ENCODE measurements around the gene PLA2G2F.
"Not testable (repeated sequence)": the region's sequence is repeated elsewhere in the genome, so short reads cannot be mapped to it uniquely, and the experiment has no call there.

The PLA2G2F gene

DNA sequence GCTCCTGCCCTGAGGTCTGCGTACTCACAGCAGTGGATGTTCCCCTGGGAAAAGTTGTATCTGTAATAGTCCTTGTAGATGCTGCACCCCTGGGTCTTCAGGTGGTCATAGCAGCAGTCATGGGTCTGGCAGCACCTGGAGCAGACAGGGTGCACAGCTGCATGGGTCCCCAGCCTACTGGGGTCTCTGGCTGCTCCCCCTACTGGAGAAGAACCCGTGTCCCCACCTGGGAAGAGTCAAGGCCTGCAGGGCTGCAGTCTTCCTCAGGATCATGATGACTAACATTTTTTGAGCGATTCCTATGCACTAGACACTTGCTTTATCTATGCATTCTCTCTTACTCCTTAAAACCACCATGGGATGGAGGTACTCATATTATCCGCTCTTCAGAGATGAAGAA is 23.6 kb upstream of the PLA2G2F start:
- no peak for DNase-seq

DNA sequence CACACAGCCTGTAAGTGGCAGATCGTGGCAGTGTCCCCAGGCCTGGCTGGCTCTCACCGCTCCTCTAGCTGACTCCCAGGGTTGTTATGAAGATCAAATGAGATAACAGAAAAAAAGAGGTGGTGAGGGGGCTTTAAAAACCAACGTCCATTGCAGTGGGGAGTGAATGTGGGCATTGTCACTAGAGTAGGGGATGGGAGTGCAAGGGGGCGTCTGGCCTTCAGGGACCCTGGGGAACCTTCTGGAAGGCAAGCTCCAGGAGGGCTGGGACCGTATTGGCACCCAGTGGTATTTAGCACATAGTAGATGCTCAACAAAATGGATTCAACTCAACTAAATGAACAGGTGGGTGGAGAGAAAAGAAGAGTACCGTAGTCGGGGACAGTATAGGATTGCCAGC is 23.2 kb upstream of the PLA2G2F start:
- DNase-seq, result no peak

DNA sequence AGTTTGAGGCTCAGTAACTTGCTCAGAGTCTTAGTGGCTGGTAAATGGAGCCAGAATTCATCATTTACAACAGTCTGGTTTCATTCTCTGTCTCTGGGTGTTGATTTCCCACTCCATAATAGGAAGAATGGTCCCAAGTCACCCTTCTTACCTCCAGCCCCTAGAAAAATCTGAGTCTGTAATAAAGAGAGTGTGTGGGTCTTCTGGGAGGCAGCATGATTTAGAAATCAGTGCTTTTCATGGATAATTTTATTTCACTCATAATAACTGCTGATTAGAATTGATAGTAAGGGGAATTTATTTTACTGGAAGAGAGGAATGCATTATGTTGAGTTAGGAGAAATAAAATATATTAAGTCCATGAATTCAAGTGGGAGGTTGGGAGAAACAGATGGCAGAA is 21.9 kb upstream of the PLA2G2F start:
- DNase-seq, result no peak

GRCh38 chr1:20119347-20119746 is 19.8 kb upstream of the PLA2G2F start, which contains the start of gene PLA2G2D:
Gene PLA2G2D (minus strand): TSS chr1:20119536. CDS start chr1:20119498, 38 bp downstream.
- DNase-seq, result no peak

- DNase-seq, result no peak
Measured at GRCh38 chr1:20120796-20121195, 18.3 kb upstream of the PLA2G2F start.

- no peak for DNase-seq
Measured at GRCh38 chr1:20123722-20124455, 15.2 kb upstream of the PLA2G2F start.

GRCh38 chr1:20124456-20125057 is 14.6 kb upstream of the PLA2G2F start:
- no peak for DNase-seq

GRCh38 chr1:20125100-20125499 is 14.0 kb upstream of the PLA2G2F start:
- no peak for DNase-seq

GRCh38 chr1:20126041-20126805 is 12.9 kb upstream of the PLA2G2F start:
- no peak for DNase-seq

DNA sequence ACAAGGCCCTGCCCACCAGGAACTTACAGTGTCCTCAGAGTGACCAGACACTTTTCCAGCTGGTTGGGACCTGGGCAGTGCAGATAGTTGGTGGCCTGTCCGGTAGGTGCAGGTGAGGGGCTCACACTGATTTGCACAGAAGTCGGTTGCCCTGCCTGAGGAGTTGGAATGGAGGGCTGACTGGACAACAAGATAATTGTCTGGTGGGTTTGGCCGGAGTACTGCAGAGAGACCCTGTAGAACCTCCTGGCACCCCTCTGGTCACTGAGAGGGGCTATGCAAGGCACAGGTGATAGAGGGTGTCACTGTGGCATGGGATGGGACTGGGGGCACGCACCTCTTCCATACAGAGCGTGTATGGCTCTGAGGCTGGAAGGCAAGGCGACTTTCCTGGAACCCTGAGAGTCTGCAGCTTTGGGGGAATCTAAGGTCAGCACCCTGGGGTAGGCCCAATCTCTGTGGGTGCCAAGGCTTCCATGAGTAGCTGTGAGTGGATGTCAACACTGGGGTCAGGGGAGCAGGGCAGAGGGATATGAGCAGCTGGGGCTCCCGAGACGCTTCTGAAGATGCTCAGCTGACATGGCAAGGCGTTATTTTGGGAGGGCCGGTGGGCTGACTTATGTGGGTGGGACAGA is 12.2 kb upstream of the PLA2G2F start:
- no peak for DNase-seq

- not testable (repeated sequence) for DNase-seq
Measured at GRCh38 chr1:20130518-20130917, 8.6 kb upstream of the PLA2G2F start.

GRCh38 chr1:20134995-20135394 is 4.1 kb upstream of the PLA2G2F start:
- DNase-seq, result no peak

- DNase-seq, result no peak
Measured at GRCh38 chr1:20136249-20136648, 2.9 kb upstream of the PLA2G2F start.

DNA sequence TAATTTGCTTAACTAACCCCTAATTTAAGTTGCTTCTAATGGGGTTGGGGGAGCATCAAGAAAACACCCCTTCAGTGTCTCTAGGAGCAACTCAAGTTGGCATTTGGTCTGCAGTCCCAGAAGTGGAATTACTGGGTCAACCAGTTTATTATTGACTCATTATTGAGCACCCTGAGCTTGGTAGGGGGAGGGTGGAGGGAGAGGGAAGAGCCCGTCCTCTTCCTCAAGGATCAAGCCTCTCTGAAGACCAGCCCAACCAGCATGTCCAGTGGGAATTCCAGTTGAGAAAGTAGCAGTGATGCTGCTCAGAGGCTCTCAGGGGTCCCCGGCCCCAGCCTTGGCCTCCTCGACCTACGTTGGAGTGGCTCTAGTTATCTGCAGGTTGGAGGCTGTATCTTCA is 2.1 kb upstream of the PLA2G2F start:
- no peak for DNase-seq

GRCh38 chr1:20137604-20138003 is 1.5 kb upstream of the PLA2G2F start:
- DNase-seq, result no peak

DNA sequence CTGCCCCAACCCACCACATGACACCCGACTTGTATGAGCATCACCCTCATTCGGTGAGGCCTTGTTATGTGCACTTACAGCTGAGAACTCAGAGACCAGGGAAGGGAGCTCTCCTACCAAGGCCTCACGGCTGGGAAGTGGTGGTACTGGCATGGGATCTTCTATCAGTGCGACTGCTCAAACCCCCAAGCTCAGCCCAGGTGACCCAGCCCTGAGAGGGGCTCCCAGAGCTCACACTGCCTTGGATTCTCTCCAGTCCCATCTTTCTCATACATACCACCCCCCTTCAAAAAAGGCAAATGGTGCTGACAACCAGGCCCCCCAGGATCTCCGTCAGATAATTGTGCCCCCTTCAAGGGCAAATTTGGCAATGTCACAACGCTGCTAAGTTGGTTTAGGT is 777 bp upstream of the PLA2G2F start:
- no peak for DNase-seq

DNA sequence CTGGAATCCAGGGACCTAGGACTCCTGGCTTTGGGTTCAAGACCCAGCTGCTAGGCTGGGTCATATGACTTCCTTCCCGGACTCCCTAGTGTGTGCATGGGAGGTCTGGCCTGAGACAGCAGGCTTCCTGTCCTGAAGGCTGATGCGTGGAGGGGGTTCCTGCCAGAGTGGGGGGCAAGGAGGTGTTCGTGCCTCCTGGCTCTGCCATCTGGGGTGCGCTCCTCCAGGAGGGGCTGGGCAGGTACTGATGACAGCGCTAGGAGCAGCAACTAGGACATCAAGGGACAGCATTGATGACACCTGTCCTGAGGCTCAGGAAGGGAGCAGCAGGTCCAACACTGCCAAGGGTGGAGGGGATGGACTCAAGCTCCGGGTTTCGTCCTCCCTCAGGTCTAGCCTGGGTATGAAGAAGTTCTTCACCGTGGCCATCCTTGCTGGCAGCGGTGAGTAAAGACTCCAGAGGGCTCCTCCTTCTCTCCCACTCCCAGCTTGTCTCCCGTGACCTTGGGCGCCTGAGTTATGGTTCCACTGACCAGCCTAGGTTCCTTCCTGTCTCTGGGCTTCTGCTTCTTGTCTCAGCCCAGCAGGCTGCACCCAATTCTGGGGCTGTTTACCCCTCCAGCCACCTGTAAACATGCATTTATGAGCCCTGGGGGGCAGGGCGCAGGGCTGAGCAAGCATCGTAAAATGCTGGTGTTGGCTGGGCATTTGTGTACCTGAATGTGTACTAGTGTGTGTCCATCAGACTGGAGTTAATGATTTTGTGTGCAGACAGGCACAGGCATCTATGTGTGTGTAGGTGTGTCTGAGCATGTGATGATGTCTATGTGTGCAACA is 871 bp downstream of the PLA2G2F start:
- DNase-seq, result no peak

DNA sequence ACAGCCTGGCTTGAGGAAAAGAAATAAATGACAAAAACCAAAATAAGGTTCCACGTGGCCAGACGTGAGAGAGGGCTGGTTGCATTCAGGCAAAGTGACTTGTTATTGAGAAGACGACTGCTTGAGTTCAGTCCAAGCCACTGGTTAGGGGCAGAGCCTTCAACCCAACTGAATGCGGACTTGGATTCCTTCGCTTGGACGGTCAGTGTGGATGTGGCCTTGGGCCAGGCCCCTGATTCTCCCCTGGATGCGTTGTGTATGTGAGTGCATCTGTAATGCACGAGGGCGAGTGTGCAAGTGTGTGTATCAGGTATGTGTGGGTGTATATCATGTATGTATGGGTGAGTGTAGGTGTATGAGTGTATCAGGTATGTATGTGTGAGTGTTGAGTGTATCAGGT is 1.9 kb downstream of the PLA2G2F start:
- no peak for DNase-seq

- DNase-seq, result no peak
Measured at GRCh38 chr1:20141466-20141865, 2.3 kb downstream of the PLA2G2F start.

DNA sequence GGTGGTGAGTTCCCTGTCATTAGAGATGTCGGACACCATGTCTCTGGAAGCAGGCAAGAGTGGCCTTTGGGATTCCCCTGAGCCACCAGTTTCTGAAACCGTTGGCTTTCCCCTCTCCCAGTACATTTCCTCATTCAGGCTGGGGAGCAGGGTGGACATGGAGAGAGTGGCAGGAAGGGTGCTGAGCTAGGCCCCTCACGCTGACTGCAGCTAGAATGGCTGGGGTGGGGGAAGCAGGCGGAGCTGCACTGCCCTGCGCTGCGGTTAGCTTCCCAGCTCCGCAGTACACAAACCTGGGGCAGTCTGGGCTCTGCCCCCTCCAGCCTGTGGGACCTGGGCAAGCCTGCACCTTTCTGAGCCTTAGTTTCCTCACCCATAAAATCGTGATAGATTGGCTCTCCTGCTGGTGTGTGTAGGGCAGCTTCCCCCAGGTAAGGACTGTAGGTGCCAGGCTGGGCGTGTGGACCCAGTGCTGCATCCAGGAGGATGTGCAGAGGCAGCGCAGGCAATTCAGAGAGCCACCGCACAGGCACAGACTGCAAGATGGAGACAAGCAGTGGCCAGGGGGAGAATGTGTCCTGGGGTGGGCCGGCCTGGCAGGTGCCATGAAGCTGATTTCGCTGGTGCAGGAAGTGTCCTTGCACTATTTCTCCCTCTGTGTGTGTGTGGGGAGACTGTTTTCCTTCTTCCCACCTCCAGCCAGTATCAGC is 3.0 kb downstream of the PLA2G2F start:
- no peak for DNase-seq

DNA sequence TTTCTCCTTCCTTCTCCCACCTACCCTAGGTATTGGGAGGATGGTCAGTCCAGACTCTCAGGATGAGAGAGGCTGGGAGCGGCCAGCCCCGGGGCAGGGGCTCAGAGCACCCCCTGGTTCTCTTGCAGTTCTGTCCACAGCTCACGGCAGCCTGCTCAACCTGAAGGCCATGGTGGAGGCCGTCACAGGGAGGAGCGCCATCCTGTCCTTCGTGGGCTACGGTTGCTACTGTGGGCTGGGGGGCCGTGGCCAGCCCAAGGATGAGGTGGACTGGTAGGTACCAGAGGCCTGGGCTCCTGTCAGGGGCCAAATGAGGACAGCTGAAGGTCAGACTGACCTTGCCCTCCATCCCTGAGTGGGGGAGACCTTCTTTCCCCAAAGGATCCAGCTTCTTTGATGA is 4.2 kb downstream of the PLA2G2F start:
- no peak for DNase-seq
